ENCODE results near the gene ERAS.

Gene ERAS, protein sequence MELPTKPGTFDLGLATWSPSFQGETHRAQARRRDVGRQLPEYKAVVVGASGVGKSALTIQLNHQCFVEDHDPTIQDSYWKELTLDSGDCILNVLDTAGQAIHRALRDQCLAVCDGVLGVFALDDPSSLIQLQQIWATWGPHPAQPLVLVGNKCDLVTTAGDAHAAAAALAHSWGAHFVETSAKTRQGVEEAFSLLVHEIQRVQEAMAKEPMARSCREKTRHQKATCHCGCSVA

DNA sequence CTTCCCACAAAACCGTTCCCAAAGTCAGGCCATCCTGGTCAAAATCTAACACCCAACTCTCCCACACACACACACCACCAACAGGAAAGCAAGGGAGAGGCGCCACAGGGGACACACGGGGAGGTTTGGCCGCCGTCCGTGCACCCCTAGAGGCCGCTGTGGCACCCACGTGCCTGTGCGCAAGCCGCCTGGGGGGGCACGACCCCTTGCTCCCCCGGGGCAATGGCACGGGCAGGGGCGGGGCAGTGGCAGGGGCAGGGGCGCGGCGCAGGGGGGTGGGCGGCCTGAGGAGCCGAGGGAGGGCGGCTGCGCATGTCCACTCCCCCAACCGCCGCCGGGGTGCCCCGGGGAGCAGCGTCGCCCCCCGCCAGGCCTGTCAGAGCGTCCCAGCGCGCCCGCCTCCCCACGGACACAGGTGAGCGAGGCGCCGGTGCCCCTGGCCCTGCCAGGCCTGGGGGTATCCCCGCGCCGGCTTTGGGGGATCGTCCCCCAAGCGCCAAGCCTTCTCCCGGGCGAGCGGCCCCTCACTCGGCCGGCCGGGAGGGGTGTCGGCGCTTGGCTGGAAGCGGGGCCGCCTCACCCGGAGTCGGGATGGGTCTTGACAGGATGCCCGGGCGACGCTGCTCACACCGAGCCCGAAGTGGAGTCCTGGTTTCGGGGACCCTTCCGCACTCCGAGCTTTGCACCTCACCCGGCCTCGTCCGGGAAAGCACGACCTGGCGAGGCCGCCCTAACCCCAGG is at the start of gene ERAS:
TSS of gene ERAS (plus strand) at position 379 of the 741 bp plus-strand sequence. CDS start 2,611 bp downstream, outside the sequence.
- no peak for DNase-seq

DNA sequence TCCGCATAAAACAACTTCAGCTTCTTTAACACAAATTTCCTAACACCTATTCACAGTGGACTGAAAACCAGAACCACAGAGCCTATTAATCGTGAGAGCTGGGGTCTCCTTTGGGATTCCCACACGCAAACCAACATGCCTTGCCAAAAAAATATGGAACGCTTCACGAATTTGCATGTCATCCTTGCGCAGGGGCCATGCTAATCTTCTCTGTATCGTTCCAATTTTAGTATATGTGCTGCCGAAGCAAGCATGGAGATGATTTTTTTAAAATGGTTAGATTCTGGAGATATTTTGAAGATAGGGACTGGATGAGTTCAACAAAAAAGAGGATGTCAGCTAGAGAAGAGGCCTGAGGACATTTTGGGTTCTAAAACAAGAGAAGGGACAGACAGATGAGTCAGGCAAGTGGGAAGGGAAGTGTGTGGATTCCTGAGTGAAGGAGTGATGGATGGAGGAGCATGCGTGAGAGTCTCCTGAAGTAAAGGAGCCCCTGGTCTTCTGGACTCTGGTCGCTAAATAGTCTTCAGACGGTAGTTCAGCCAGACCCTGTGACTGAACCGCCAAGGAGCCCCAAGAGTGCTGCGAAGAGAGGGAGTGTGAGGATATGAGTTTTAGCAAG is 49.4 kb upstream of the ERAS start:
- DNase-seq, result no peak

DNA sequence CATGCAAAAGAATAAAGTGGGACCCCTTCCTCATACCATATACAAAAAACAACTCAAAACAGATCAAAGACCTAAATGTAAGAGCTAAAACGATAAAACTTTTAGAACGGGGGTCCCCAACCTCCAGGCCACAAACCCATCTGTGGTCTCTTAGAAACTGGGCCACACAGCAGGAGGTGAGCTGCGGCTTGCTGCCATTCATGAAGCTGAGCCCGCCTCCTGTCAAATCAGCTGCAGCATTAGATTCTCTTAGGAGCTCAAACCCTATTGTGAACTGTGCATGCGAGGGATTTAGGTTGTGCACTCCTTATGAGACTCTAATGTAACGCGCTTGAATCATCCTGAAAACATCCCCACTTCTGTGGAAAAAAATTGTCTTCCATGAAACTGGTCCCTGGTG is 46.9 kb upstream of the ERAS start:
- no peak for DNase-seq

DNA sequence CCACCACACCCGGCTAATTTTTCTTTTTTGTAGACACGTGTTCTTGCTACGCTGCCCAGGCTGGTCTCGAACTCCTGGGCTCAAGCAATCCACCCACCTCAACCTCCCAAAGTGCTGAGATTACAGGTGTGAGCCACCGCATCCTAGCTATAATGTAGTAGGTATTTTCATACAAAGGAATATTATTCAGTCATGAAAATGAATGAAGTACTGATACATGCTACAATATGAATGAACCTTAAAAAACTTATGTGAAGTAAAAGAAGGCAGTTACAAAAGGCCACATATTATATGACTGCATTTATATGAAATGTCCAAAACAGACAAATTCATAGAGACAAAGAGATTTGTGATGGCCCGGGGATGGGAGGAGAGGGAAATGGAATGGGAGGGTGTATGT is 44.6 kb upstream of the ERAS start:
- DNase-seq, result no peak

DNA sequence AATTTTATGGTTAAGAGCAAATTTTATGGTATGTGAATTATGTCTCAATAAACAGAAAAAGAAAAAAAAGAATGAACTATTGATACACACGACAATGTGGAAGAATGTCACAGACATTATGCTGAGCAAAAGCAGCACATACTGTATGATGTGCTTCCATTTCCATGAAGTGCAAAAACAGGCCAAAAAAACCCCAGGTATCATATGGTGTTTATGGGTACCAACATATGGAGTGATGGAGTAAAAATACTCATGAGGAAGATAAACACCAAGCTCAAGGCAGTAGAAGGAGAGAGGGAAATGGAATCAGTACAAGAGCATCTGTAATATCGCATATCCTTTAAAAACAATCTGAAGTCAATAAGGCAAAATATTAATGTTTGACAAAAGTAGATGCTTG is 44.1 kb upstream of the ERAS start:
- DNase-seq, result no peak

GRCh38 chrX:48782795-48783194 is 43.5 kb upstream of the ERAS start:
- no peak for DNase-seq

GRCh38 chrX:48784726-48785125 is 41.6 kb upstream of the ERAS start:
- DNase-seq, result no peak

DNA sequence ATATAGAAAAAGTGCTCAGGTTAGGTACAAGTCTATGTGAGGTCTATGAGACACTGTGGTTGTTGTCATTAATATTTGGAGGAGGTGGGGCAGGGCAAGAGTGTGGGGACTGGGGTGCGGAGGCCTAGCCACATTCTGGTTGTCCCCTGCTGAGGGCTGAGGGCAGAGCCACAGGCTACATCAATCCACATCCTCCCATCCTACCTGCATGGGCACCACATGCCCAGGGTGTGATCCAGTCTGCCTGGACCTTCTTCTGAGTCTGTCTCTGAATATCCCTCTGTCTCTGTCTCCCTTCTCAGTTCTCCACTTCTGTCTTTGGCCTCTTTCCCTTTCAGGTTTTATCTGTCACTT is 41.1 kb upstream of the ERAS start:
- no peak for DNase-seq

- DNase-seq, result no peak
Observed at GRCh38 chrX:48785540-48786214, 40.6 kb upstream of the ERAS start.

GRCh38 chrX:48786341-48786800 is 39.9 kb upstream of the ERAS start, which contains the start of gene GATA1:
TSS of gene GATA1 (plus strand) at chrX:48786590. CDS start at chrX:48791110, 4,520 bp downstream.
- DNase-seq, result no peak

DNA sequence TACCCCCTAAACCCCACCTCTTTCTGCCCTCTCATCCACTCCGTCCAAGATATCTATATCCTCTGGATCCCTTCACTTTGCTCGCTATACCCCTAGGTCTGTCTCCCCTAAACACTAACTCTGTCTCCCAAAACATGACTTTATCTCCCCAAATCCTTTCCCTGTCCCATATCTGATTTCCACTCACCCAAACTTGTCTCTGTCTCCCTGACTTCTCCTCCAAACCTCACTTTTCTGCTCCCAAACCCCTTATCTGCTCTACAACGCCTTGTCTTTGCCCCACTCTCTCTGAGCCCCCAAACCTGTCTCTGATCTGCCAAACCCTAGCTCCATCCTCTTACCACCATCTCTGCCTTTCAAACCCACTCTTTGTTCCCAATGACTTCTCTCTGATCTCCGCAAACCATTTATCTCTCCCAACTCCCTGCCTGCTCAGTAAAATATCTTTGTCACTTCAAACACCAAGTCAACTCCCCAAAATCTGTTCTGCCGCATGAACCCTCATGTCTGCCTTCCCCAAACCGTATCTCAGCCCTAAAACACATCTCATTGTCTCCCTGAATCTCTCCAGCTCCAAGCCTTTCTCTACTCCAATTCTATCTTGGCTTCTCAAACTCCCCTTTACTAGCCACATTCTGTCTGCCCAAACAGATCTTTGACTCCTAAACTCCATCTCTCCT is 39.3 kb upstream of the ERAS start:
- no peak for DNase-seq

GRCh38 chrX:48787505-48788443 is 38.5 kb upstream of the ERAS start:
- DNase-seq, result no peak

DNA sequence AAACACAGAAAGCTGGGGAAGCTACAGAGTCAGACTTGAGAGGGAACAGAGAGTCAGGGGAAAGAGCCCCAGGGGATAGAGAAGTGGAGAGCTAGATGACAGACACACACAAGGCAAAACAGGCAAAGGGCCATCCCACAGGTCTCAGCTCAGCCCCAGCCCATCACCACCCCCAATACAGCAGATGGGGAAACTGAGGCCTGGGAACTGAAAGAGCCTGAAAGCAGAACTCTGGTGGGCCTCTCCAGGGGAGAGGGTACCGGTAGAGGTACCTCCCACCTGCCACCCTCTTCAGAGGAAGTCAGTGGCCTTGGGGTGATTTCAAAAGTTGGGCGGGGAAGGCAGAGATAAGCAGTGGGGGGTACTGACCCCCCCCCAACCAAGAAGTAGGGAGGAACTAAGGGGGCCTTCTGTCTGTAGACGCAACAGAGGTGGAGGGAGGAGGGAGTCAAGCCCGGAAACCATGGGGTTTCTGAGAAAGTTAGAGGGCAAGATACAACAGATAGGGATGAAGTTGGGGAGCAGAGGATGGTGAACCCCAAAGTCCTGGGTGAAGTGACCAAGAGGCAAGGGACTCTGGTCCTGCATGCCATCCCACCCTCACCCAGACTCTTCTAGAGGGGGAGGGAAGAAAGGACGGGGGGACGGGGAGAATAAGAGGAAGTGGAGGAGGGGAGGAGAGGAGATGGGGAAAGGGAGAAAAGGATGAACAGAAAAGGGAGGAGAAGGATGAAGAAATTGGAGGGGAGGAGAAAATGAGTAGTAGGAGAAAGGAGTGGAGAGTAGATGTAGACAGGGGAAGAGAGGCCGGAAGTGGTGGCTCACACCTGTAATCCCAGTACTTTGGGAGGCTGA is 36.7 kb upstream of the ERAS start:
- no peak for DNase-seq

DNA sequence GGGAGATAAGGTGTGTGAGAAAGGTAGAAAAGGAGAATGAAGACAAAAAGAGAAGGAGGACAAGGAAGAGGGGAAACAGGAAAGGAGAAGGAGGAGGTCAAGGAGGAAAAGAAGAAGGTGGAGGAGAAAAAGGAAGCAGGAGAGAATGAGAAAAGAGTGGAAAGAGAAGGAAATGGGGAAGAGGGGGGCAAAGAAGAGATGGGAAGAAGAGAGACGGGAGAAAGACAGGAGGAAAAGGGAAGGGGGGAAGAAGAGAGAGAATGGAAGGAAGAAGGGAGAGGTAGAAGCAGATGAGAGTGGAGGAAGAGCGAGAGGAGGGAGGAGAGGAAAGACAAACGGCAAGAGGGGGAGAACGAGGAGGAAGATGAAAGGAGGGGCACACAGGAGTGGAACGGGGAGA is 35.8 kb upstream of the ERAS start:
- no peak for DNase-seq

- no peak for DNase-seq
Observed at GRCh38 chrX:48791063-48791820, 35.1 kb upstream of the ERAS start.

DNA sequence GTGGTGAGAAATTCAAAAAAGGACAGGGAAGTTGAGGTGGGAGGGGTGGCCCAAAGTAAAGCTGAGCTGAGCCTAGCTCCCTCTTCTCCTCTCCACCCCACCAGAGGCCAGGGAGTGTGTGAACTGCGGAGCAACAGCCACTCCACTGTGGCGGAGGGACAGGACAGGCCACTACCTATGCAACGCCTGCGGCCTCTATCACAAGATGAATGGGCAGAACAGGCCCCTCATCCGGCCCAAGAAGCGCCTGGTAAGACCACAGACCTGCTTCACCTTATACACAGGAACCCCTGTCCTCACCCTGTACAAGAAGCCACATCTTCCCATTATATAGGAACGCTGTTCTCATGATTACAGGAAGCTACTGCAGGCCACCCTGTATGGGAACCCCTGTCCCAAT is 34.1 kb upstream of the ERAS start:
- DNase-seq, result no peak

DNA sequence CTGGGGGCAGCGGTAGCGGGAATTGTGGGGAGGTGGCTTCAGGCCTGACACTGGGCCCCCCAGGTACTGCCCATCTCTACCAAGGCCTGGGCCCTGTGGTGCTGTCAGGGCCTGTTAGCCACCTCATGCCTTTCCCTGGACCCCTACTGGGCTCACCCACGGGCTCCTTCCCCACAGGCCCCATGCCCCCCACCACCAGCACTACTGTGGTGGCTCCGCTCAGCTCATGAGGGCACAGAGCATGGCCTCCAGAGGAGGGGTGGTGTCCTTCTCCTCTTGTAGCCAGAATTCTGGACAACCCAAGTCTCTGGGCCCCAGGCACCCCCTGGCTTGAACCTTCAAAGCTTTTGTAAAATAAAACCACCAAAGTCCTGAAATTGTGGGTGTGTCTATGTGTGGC is 32.4 kb upstream of the ERAS start:
- DNase-seq, result no peak

DNA sequence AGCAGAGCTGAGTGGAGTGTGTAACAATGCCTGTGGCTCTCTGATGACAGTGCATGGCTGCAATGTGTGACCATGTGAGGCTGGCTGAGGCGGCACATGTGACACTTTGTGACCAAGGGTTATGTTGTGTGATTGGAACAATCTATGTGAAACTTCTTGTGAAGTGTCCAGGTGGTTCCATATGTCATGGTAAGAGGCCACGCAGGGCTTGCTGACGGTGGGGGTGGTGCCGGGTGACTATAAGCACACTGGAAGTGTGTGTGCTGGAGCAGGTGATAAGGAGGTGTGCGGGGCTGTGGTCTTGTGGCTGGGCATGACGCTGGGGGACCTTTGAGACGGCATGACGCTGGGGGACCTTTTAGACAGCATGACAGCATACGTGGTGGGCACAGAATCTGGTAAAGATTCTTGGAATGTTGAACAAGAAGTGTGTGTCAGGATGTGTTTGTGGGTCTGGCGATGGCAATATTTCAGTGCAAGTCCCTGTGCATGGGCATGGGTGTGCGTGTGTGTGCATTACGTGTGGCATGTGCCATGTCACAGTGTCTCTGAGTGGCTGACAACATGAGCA is 31.9 kb upstream of the ERAS start:
- DNase-seq, result no peak

GRCh38 chrX:48794911-48795515 is 31.3 kb upstream of the ERAS start:
- DNase-seq, result no peak
